ENCODE results near the gene TMPRSS2.

The TMPRSS2 gene

GRCh38 chr21:41507521-41508414 is at the start of gene TMPRSS2:
TSS of gene TMPRSS2 (minus strand) at chr21:41508158. CDS start at chr21:41498133, 10,025 bp downstream.
- no peak for DNase-seq

GRCh38 chr21:41555057-41555456 is 47.1 kb upstream of the TMPRSS2 start:
- no peak for DNase-seq

GRCh38 chr21:41552254-41552653 is 44.3 kb upstream of the TMPRSS2 start:
- DNase-seq, result no peak

- DNase-seq, result no peak
Measured at GRCh38 chr21:41548781-41549180, 40.8 kb upstream of the TMPRSS2 start.

GRCh38 chr21:41547111-41547510 is 39.2 kb upstream of the TMPRSS2 start:
- no peak for DNase-seq

- DNase-seq, result no peak
Measured at GRCh38 chr21:41545500-41546359, 37.8 kb upstream of the TMPRSS2 start.

GRCh38 chr21:41542727-41543126 is 34.8 kb upstream of the TMPRSS2 start:
- no peak for DNase-seq

- DNase-seq, result no peak
Measured at GRCh38 chr21:41537356-41537755, 29.4 kb upstream of the TMPRSS2 start.

- DNase-seq, result no peak
Measured at GRCh38 chr21:41536827-41537103, 28.8 kb upstream of the TMPRSS2 start.

GRCh38 chr21:41536076-41536826 is 28.3 kb upstream of the TMPRSS2 start:
- DNase-seq, result no peak

- DNase-seq, result no peak
Measured at GRCh38 chr21:41530366-41530765, 22.4 kb upstream of the TMPRSS2 start.

GRCh38 chr21:41529769-41530168 is 21.8 kb upstream of the TMPRSS2 start:
- no peak for DNase-seq

- no peak for DNase-seq
Measured at GRCh38 chr21:41526478-41527087, 18.6 kb upstream of the TMPRSS2 start.

- DNase-seq, result no peak
Measured at GRCh38 chr21:41523175-41523574, 15.2 kb upstream of the TMPRSS2 start.

GRCh38 chr21:41521489-41522027 is 13.6 kb upstream of the TMPRSS2 start:
- DNase-seq, result no peak

- no peak for DNase-seq
Measured at GRCh38 chr21:41520560-41521442, 12.8 kb upstream of the TMPRSS2 start.

GRCh38 chr21:41519806-41520559 is 12.0 kb upstream of the TMPRSS2 start:
- no peak for DNase-seq

- no peak for DNase-seq
Measured at GRCh38 chr21:41518757-41519156, 10.8 kb upstream of the TMPRSS2 start.

GRCh38 chr21:41511858-41512257 is 3.9 kb upstream of the TMPRSS2 start:
- DNase-seq, result no peak

- DNase-seq, result no peak
Measured at GRCh38 chr21:41510500-41510899, 2.5 kb upstream of the TMPRSS2 start.

GRCh38 chr21:41509733-41510132 is 1.8 kb upstream of the TMPRSS2 start:
- DNase-seq, result no peak

All from Kasumi-1 (cell line).